ENCODE data around the gene PHPT1.

The PHPT1 gene

GRCh38 chr9:136849960-136850865, 1.0 kb downstream of the PHPT1 start:
- no peak for DNase-seq

GRCh38 chr9:136850866-136851775, 1.9 kb downstream of the PHPT1 start:
- DNase-seq, result no peak

- DNase-seq, result no peak
These were observed 2.9 kb downstream of the PHPT1 start, which contains the start of gene MAMDC4 for GRCh38 chr9:136851941-136852663. MAMDC4 (plus strand) TSS chr9:136852346; CDS start chr9:136852417, 71 bp downstream.

- DNase-seq, result no peak
These were observed 3.7 kb downstream of the PHPT1 start for GRCh38 chr9:136852664-136853595.

- no peak for DNase-seq
These were observed 4.4 kb downstream of the PHPT1 start for GRCh38 chr9:136853596-136854112.

- no peak for DNase-seq
These were observed 5.1 kb downstream of the PHPT1 start for GRCh38 chr9:136854113-136854841.

GRCh38 chr9:136854842-136855460, 5.7 kb downstream of the PHPT1 start:
- DNase-seq, result no peak

- no peak for DNase-seq
These were observed 6.4 kb downstream of the PHPT1 start for GRCh38 chr9:136855461-136856078.

- DNase-seq, result no peak
These were observed 6.9 kb downstream of the PHPT1 start for GRCh38 chr9:136856079-136856476.

GRCh38 chr9:136856541-136857141, 7.4 kb downstream of the PHPT1 start:
- no peak for DNase-seq

- DNase-seq, result no peak
These were observed 8.0 kb downstream of the PHPT1 start for GRCh38 chr9:136857166-136857565.

GRCh38 chr9:136857581-136858412, 8.6 kb downstream of the PHPT1 start:
- no peak for DNase-seq

GRCh38 chr9:136858452-136858843, 9.2 kb downstream of the PHPT1 start:
- no peak for DNase-seq

GRCh38 chr9:136858844-136859757, 9.9 kb downstream of the PHPT1 start:
- DNase-seq, result no peak

- DNase-seq, result no peak
These were observed 11.3 kb downstream of the PHPT1 start for GRCh38 chr9:136860529-136860928.

- DNase-seq, result no peak
These were observed 12.0 kb downstream of the PHPT1 start for GRCh38 chr9:136860933-136861873.

Data from central memory CD4-positive, alpha-beta T cell (primary cell).